Tibial artery (tissue), 4 donors: Measurements from ENCODE around the gene MRPL45.

ENCODE experiments used
- DNase-seq, 2 donors: peaks; one replicate each; pipeline ENCODE4 v3.0.0-alpha.2; 2019
- H3K27ac ChIP-seq, 2 donors: fragments of 200-600 bp; sonication (generic) in 1 of 2; 1 replicate in 1 of 2; 2 replicates in 1 of 2; pipeline ENCODE4 v1.5.1; 2018 to 2019; ENCODE audit warnings: mild to moderate bottlenecking in 1 of 2
- H3K27me3 ChIP-seq, 2 donors: fragments of 200-600 bp; sonication (generic) in 1 of 2; one replicate each; pipeline versions ENCODE4 v1.5.1 to v1.6.0; 2016 to 2019
- H3K36me3 ChIP-seq, 3 donors: fragments of 200-600 bp; sonication (generic) in 2 of 3; one replicate each; pipeline ENCODE4 v1.5.1; 2016 to 2019; ENCODE audit warnings: mild to moderate bottlenecking in 2 of 3
- H3K4me1 ChIP-seq, 4 donors: fragments of 200-600 bp; sonication (generic) in 2 of 4; 1 replicate in 3 of 4; 2 replicates in 1 of 4; pipeline ENCODE4 v1.5.1; 2016 to 2019
- H3K4me3 ChIP-seq, 2 donors: fragments of 200-600 bp; sonication (generic) in 1 of 2; 1 replicate in 1 of 2; 2 replicates in 1 of 2; pipeline ENCODE4 v1.5.1; 2018 to 2019; ENCODE audit warnings: mild to moderate bottlenecking in 2 of 2
- H3K9me3 ChIP-seq, 3 donors: fragments of 200-600 bp; sonication (generic) in 1 of 3; one replicate each; pipeline ENCODE4 v1.5.1; 2016 to 2019
- CTCF ChIP-seq, 2 experiments: fragments of 200-600 bp in 1 of 2; fragments of 450-650 bp in 1 of 2; IDR thresholded peaks; one replicate each; pipeline ENCODE4 v1.5.1; 2017 to 2019; ENCODE audit warnings: antibody characterized with exemption in 2 of 2, mild to moderate bottlenecking in 1 of 2, moderate library complexity in 1 of 2
- intact Hi-C: fragments of 100-400 bp; cut with DNase I; formaldehyde crosslinking; loops from one replicate; pipeline ENCODE4 v1.15.0; 2023; ENCODE audit warnings: low total_unique reads

MRPL45 gene

DNA sequence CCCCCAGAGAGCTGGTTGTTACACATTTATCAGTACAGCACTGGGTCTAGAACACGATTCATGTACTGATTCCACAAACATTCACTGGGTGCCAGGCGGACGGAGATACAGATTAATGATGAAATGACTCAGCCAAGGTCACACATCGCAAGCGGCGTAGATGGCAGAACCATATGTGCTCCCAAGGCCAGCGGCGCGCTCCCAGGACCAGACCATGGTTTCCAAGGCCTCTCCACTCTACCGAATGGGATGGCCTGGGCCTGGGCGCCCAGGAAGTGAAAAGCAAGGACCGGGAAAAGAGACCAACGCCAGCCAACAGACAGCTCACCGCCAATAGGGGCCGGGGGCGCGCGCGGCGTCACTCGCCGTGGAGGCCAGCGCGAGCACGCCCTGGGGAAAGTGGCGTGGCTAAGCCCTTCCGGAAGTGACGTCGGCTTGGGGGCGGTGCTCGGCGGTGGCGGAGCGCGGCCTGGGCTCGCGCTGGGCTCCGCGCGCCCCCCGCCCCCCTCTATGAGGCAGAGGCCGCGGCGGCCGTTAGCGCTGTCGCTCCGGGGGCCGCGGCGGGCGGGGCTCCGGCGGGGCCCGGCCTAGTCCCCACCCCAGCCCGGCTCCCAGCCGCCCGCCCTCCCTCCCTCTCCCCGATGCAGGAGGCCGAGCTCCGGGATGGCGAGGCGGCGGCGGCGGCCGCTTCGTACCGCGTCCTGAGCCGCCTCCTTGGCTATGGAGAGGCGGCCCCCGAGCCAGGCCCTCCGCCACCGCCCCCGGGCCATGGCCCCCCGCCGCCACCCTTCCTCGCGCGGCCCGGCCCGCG, 54.6 kb downstream of the MRPL45 start, which contains the start of gene SOCS7:
SOCS7 (plus strand) TSS at position 433 of the 811 bp plus-strand sequence; CDS start at position 642, 209 bp downstream.
- no peaks in the 10 kb centered on the region for H3K9me3 ChIP-seq
- H3K4me3 ChIP-seq = peak within 1 kb of the TSS; percentile 71 to 92
- no peak for TF ChIP-seq CTCF (IDR thresholded peaks at IDR 0.05)
- intact Hi-C loops = loop anchor here (10.0 kb wide), 2 partner anchors 133 to 383 kb away; partner anchors contain the start of gene CISD3
- no peaks in the 10 kb centered on the region for H3K36me3 ChIP-seq
- peak; percentile 89 to 94 for DNase-seq
- H3K27me3 ChIP-seq = no peaks in the 10 kb centered on the region
- H3K4me1 ChIP-seq = peaks cover 0 to 42% (median 29%) of the 10 kb centered on the region in 4 donors
- H3K27ac ChIP-seq = peak within 1 kb of the TSS; percentile 84 to 90

- intact Hi-C loops = loop anchor here (10.0 kb wide), 2 partner anchors 132 to 382 kb away; partner anchors contain the start of gene CISD3
Measured at GRCh38 chr17:38352245-38353085, 55.5 kb downstream of the MRPL45 start.

GRCh38 chr17:38353086-38353604, 56.2 kb downstream of the MRPL45 start:
- DNase-seq = no peak
- Histone ChIP-seq H3K9me3 (no peaks in the 10 kb centered on the region), H3K4me3 (peak overlapping the region; percentile 71 to 92), H3K27me3 (no peaks in the 10 kb centered on the region), H3K36me3 (no peaks in the 10 kb centered on the region), H3K27ac (peak overlapping the region; percentile 84 to 90), H3K4me1 (peaks cover 0 to 56% (median 41%) of the 10 kb centered on the region in 4 donors)
- intact Hi-C loops = loop anchor here (10.0 kb wide), 2 partner anchors 132 to 382 kb away; partner anchors contain the start of gene CISD3
- no peak for TF ChIP-seq CTCF (IDR thresholded peaks at IDR 0.05)

More at GRCh38 chr17:38352245-38353085, 55.5 kb downstream of the MRPL45 start:
- H3K4me3 ChIP-seq = peak overlapping the region; percentile 71 to 92
- H3K9me3 ChIP-seq = no peaks in the 10 kb centered on the region
- peak; percentile 37 to 68 for DNase-seq
- H3K27ac ChIP-seq = peak overlapping the region; percentile 84 to 90
- H3K27me3 ChIP-seq = no peaks in the 10 kb centered on the region
- no peaks in the 10 kb centered on the region for H3K36me3 ChIP-seq
- TF ChIP-seq CTCF (IDR thresholded peaks at IDR 0.05) = no peak
- peaks cover 0 to 50% (median 34%) of the 10 kb centered on the region in 4 donors for H3K4me1 ChIP-seq

DNA sequence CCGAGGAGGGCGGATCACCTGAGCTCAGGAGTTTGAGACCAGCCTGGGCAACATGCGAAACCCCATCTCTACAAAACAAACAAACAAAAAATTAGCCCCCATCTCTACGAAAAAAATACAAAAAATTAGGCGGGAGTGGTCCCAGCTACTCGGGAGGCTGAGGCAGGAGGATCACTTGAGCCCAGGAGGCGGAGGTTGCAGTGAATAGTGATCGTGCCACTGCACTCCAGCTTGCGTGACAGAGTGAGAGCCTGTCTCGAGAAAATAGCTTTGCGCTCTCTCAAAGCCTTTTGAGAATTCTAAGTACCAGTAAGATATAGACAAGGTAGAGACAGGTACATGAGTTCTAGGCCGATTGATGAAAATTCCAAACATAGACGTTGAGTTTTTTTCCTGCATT, 56.7 kb downstream of the MRPL45 start:
- H3K27ac ChIP-seq = peak overlapping the region; percentile 84 to 90

More for the DNA sequence above, 56.7 kb downstream of the MRPL45 start:
- peak overlapping the region; percentile 71 to 92 for H3K4me3 ChIP-seq
- H3K4me1 ChIP-seq = peaks cover 0 to 61% (median 44%) of the 10 kb centered on the region in 4 donors
- H3K9me3 ChIP-seq = no peaks in the 10 kb centered on the region
- H3K36me3 ChIP-seq = no peaks in the 10 kb centered on the region
- intact Hi-C loops = loop anchor here (10.0 kb wide), 2 partner anchors 131 to 381 kb away; partner anchors contain the start of gene CISD3
- TF ChIP-seq CTCF (IDR thresholded peaks at IDR 0.05) = no peak
- no peaks in the 10 kb centered on the region for H3K27me3 ChIP-seq
- no peak for DNase-seq
